Tibial artery (tissue), 4 donors: Measurements from ENCODE around the gene RPL18.
A peak's percentile ranks its signal among the peaks of the same experiment; 100 is the strongest.
"Not testable (repeated sequence)": the region's sequence is repeated elsewhere in the genome, so short reads cannot be mapped to it uniquely, and the experiment has no call there.

Experiments used
- DNase-seq, 2 donors: peaks; one replicate each; pipeline ENCODE4 v3.0.0-alpha.2; 2019
- H3K27ac ChIP-seq, 2 donors: fragments of 200-600 bp; sonication (generic) in 1 of 2; 1 replicate in 1 of 2; 2 replicates in 1 of 2; pipeline ENCODE4 v1.5.1; 2018 to 2019; ENCODE audit warnings: mild to moderate bottlenecking in 1 of 2
- H3K27me3 ChIP-seq, 2 donors: fragments of 200-600 bp; sonication (generic) in 1 of 2; one replicate each; pipeline versions ENCODE4 v1.5.1 to v1.6.0; 2016 to 2019
- H3K36me3 ChIP-seq, 3 donors: fragments of 200-600 bp; sonication (generic) in 2 of 3; one replicate each; pipeline ENCODE4 v1.5.1; 2016 to 2019; ENCODE audit warnings: mild to moderate bottlenecking in 2 of 3
- H3K4me1 ChIP-seq, 4 donors: fragments of 200-600 bp; sonication (generic) in 2 of 4; 1 replicate in 3 of 4; 2 replicates in 1 of 4; pipeline ENCODE4 v1.5.1; 2016 to 2019
- H3K4me3 ChIP-seq, 2 donors: fragments of 200-600 bp; sonication (generic) in 1 of 2; 1 replicate in 1 of 2; 2 replicates in 1 of 2; pipeline ENCODE4 v1.5.1; 2018 to 2019; ENCODE audit warnings: mild to moderate bottlenecking in 2 of 2
- H3K9me3 ChIP-seq, 3 donors: fragments of 200-600 bp; sonication (generic) in 1 of 3; one replicate each; pipeline ENCODE4 v1.5.1; 2016 to 2019
- intact Hi-C: fragments of 100-400 bp; cut with DNase I; formaldehyde crosslinking; loops from one replicate; pipeline ENCODE4 v1.15.0; 2023; ENCODE audit warnings: low total_unique reads
- TF ChIP-seq, protein P1 (sequence below), 2 experiments: fragments of 200-600 bp in 1 of 2; fragments of 450-650 bp in 1 of 2; IDR thresholded peaks; one replicate each; pipeline ENCODE4 v1.5.1; 2017 to 2019; ENCODE audit warnings: antibody characterized with exemption in 2 of 2, mild to moderate bottlenecking in 1 of 2, moderate library complexity in 1 of 2

Gene RPL18

GRCh38 chr19:48634424-48635262 is 15.7 kb upstream of the RPL18 start:
- TF ChIP-seq, protein P1, sequence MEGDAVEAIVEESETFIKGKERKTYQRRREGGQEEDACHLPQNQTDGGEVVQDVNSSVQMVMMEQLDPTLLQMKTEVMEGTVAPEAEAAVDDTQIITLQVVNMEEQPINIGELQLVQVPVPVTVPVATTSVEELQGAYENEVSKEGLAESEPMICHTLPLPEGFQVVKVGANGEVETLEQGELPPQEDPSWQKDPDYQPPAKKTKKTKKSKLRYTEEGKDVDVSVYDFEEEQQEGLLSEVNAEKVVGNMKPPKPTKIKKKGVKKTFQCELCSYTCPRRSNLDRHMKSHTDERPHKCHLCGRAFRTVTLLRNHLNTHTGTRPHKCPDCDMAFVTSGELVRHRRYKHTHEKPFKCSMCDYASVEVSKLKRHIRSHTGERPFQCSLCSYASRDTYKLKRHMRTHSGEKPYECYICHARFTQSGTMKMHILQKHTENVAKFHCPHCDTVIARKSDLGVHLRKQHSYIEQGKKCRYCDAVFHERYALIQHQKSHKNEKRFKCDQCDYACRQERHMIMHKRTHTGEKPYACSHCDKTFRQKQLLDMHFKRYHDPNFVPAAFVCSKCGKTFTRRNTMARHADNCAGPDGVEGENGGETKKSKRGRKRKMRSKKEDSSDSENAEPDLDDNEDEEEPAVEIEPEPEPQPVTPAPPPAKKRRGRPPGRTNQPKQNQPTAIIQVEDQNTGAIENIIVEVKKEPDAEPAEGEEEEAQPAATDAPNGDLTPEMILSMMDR (IDR thresholded peaks at IDR 0.05), result no peak
- Histone ChIP-seq H3K4me1 (peaks cover 5 to 65% (median 51%) of the 10 kb centered on the region in 4 donors), H3K36me3 (peaks cover 0 to 28% (median 0%) of the 10 kb centered on the region in 3 donors), H3K27ac (peak overlapping the region; percentile 91 to 96), H3K9me3 (no peaks in the 10 kb centered on the region), H3K27me3 (no peaks in the 10 kb centered on the region), H3K4me3 (peak overlapping the region; percentile 73 to 75)
- intact Hi-C loops, result no loop called here
- peak; percentile 97 to 99 for DNase-seq

DNA sequence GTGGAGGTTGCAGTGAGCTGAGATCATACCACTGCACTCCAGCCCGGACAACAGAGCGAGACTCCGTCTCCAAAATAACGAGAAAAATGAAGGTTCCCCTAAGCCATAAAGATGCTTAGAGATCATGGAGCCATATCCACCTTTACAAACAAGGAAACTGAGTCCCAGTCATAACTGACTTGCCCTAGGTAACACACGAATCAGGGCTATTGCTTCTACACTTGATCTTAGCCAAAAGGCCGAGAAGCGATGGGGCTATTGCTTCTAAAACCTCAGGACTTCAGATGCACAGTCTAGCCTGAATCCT is 15.0 kb upstream of the RPL18 start:
- Histone ChIP-seq H3K27ac (peak overlapping the region; percentile 91 to 96), H3K4me3 (peak overlapping the region; percentile 73 to 75), H3K27me3 (no peaks in the 10 kb centered on the region), H3K36me3 (peaks cover 0 to 35% (median 0%) of the 10 kb centered on the region in 3 donors), H3K4me1 (peaks cover 5 to 65% (median 51%) of the 10 kb centered on the region in 4 donors), H3K9me3 (no peaks in the 10 kb centered on the region)
- no peak for DNase-seq
- TF ChIP-seq, protein P1 (IDR thresholded peaks at IDR 0.05), result no peak
- intact Hi-C loops, result no loop called here

DNA sequence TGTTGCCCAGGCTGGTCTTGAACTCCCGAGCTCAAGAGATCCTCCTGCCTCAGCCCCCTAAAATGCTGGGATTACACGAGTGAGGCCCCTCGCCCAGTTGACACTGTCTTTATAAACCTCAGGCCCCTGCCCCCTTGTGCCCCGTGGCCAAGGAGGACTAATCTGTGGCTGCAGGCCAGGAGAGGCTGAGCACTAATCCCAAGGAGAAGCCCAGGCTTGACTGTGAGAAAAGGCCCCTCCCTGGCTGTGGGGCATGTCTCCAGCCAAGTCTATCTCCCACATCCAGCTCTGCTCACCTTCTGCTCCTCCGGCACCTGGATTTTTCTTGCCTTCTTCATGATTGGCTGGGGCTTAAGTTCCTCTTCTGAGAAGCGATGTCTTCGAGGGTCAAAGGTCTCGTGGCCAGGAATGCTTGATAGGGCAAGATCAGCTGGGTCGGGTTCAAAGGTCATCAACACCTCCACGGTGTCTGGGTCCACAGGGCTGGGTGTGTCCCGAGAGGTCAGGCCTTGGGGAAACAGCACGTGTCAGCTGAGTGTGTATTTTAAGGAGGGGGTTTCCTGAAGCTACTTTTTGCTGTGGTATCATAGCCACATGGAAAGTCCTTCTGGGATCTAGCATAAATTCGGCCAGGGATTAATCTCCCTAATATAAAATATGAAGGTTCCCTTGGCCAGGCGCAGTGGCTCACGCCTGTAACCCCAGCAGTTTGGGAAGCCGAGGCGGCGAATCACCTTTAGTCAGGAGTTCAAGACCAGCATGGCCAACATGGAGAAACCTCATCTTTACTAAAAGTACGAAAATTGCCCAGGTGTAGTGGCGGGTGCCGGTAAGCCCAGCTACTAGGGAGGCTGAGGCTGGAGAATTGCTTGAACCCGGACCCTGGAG is 14.4 kb upstream of the RPL18 start:
- TF ChIP-seq, protein P1 (IDR thresholded peaks at IDR 0.05), result no peak
- DNase-seq, result peak in 1 of 2 donors; percentile 70
- H3K4me3 ChIP-seq, result peak overlapping the region in 1 of 2 donors; percentile 75

DNA sequence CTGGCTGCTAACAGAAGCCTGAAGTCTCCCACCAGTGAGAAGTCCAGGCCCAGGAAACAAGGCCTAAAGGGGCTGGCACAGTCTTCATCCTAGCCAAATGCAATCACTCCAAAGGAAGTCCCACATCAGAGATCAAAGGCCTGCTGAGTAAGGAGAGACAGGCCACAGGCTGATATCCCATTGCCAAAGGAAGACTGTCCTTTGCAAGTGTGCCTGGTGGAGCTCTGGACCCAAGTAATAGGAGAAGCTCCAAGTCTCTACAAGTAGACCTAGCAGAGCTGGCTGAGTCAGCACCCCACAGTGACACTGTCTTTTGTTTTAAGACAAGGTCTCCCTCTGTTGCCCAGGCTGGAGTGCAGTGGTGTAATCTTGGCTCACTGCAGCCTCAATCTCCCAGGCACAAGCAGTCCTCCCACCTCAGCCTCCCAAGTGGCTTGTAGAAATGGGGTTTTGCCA is 13.7 kb upstream of the RPL18 start:
- no peaks in the 10 kb centered on the region for H3K9me3 ChIP-seq
- H3K4me1 ChIP-seq, result peaks cover 0 to 59% (median 44%) of the 10 kb centered on the region in 4 donors
- H3K27ac ChIP-seq, result peak overlapping the region in 1 of 2 donors; percentile 96
- H3K27me3 ChIP-seq, result no peaks in the 10 kb centered on the region
- intact Hi-C loops, result no loop called here
- H3K36me3 ChIP-seq, result peaks cover 0 to 47% (median 0%) of the 10 kb centered on the region in 3 donors
- no peak overlapping the region for H3K4me3 ChIP-seq
- TF ChIP-seq, protein P1 (IDR thresholded peaks at IDR 0.05), result no peak
- DNase-seq, result no peak

More for the DNA sequence above, 14.4 kb upstream of the RPL18 start:
- peaks cover under 1 to 59% (median 45%) of the 10 kb centered on the region in 4 donors for H3K4me1 ChIP-seq
- intact Hi-C loops, result no loop called here
- H3K36me3 ChIP-seq, result peaks cover 0 to 40% (median 0%) of the 10 kb centered on the region in 3 donors
- H3K9me3 ChIP-seq, result no peaks in the 10 kb centered on the region
- no peaks in the 10 kb centered on the region for H3K27me3 ChIP-seq
- H3K27ac ChIP-seq, result peak overlapping the region; percentile 91 to 96

DNA sequence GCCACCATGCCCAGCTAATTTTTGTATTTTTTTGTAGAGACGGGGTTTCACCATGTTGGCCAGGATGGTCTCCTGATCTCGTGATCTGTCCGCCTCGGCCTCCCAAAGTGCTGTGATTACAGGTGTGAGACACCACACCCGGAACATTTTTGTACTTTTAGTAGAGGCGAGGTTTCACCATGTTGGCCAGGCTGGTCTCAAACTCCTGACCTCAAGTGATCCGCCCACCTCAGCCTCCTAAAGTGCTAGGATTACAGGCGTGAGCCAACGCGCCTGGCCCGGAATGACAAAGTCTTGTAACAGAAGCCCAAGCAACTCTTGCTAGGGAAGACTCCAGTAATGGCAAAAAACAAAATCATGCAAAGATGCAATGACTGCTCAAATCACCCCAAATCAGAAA is 13.3 kb upstream of the RPL18 start:
- DNase-seq, H3K9me3 ChIP-seq, H3K27me3 ChIP-seq, intact Hi-C loops, H3K4me3 ChIP-seq: not testable (repeated sequence)
- Histone ChIP-seq H3K4me1 (peaks cover 0 to 59% (median 44%) of the 10 kb centered on the region in 4 donors), H3K36me3 (peaks cover 0 to 52% (median 0%) of the 10 kb centered on the region in 3 donors), H3K27ac (peak overlapping the region in 1 of 2 donors; percentile 96)
